DOHH2 (cell line): ENCODE measurements around the gene PEPD.

Experiments used
- EZH2phosphoT487 ChIP-seq: fragments of 200-600 bp; sonication (generic); IDR thresholded peaks from 2 replicates; pipeline ENCODE4 v1.6.1; 2017; ENCODE audit warnings: borderline replicate concordance, mild to moderate bottlenecking, antibody characterized with exemption, low read length, moderate library complexity, mixed read lengths
- TF ChIP-seq, protein P1 (sequence below): fragments of 200-600 bp; sonication (generic); IDR thresholded peaks from one replicate; pipeline ENCODE4 v1.5.1; 2014; ENCODE audit warnings: antibody characterized with exemption, mild to moderate bottlenecking, low read depth, low read length; ENCODE audit not compliant: poor library complexity, severe bottlenecking

DNA sequence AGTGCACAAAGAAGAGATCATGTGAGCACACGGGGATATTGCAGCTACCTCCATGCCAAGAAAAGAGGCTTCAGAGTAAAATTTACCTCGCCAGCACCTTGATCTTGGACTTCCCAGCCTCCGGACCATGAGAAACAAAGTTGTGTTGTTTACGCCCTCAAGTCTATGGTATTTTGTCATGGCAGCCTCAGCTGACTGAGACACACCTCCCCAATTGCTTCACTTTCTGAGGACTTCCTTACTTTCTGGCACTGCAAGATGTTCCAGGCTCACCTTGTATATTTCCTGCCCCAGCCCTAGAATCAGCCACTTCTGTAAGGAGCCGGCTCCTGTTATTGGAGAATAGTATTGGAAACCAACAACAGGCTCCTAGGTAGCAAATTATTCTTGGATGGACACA is 154.7 kb downstream of the PEPD start:
- TF ChIP-seq, protein P1, sequence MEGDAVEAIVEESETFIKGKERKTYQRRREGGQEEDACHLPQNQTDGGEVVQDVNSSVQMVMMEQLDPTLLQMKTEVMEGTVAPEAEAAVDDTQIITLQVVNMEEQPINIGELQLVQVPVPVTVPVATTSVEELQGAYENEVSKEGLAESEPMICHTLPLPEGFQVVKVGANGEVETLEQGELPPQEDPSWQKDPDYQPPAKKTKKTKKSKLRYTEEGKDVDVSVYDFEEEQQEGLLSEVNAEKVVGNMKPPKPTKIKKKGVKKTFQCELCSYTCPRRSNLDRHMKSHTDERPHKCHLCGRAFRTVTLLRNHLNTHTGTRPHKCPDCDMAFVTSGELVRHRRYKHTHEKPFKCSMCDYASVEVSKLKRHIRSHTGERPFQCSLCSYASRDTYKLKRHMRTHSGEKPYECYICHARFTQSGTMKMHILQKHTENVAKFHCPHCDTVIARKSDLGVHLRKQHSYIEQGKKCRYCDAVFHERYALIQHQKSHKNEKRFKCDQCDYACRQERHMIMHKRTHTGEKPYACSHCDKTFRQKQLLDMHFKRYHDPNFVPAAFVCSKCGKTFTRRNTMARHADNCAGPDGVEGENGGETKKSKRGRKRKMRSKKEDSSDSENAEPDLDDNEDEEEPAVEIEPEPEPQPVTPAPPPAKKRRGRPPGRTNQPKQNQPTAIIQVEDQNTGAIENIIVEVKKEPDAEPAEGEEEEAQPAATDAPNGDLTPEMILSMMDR, result no peak
- TF ChIP-seq EZH2phosphoT487, result no peak
